Karpas-422 (cell line): ENCODE data around the gene RAD51B. TPM values are rescaled to one million over a fixed set of nuclear protein-coding genes. Genes with fewer than 3 reads are reported as not detected.

ENCODE experiments used
- DNase-seq: peaks from one replicate; pipeline ENCODE4 v3.0.0-alpha.2; 2015
- H2AFZ ChIP-seq: fragments of 200-600 bp; sonication (generic); 2 replicates; pipeline ENCODE4 v1.6.1; 2014; ENCODE audit warnings: antibody characterized with exemption, low read length, mixed read lengths
- H3K27ac ChIP-seq: fragments of 200-600 bp; sonication (generic); 2 replicates; pipeline ENCODE4 v1.5.1; 2014; ENCODE audit warnings: mild to moderate bottlenecking, low read length, moderate library complexity
- H3K27me3 ChIP-seq: fragments of 200-600 bp; sonication (generic); 2 replicates; pipeline ENCODE4 v1.6.1; 2014; ENCODE audit warnings: low read length, mixed read lengths
- H3K36me3 ChIP-seq: fragments of 200-600 bp; sonication (generic); 2 replicates; pipeline ENCODE4 v1.6.1; 2014; ENCODE audit warnings: low read length, mixed read lengths; ENCODE audit not compliant: insufficient read depth
- H3K4me1 ChIP-seq: fragments of 200-600 bp; sonication (generic); 2 replicates; pipeline ENCODE4 v1.6.1; 2014; ENCODE audit warnings: mild to moderate bottlenecking, low read length, mixed read lengths
- H3K4me2 ChIP-seq: fragments of 200-600 bp; sonication (generic); 2 replicates; pipeline ENCODE4 v1.6.1; 2014; ENCODE audit warnings: low read length, low read depth, mild to moderate bottlenecking; ENCODE audit not compliant: poor library complexity, severe bottlenecking
- H3K4me3 ChIP-seq: fragments of 200-600 bp; sonication (generic); 2 replicates; pipeline ENCODE4 v1.5.1; 2014; ENCODE audit warnings: mild to moderate bottlenecking, antibody characterized with exemption, low read length, mixed read lengths
- H3K79me2 ChIP-seq: fragments of 200-600 bp; sonication (generic); 2 replicates; pipeline ENCODE4 v1.6.1; 2014; ENCODE audit warnings: mild to moderate bottlenecking, low read length, mixed read lengths
- H3K9ac ChIP-seq: fragments of 200-600 bp; sonication (generic); 2 replicates; pipeline ENCODE4 v1.6.0; 2014; ENCODE audit warnings: low read length
- H3K9me2 ChIP-seq: fragments of 200-600 bp; sonication (generic), shearing (Covaris generic); replicated peaks from 2 replicates; pipeline ENCODE4 v1.6.0; 2014; ENCODE audit warnings: mild to moderate bottlenecking, low read length, moderate library complexity; ENCODE audit not compliant: insufficient read depth
- H3K9me3 ChIP-seq: fragments of 300-700, 200-600 bp; sonication (generic); 2 replicates; pipeline ENCODE4 v1.6.1; 2014; ENCODE audit warnings: low read length, mixed read lengths
- H4K20me1 ChIP-seq: fragments of 200-600 bp; sonication (generic); 2 replicates; pipeline ENCODE4 v1.6.1; 2014; ENCODE audit warnings: mild to moderate bottlenecking, antibody characterized with exemption, low read length, low read depth; ENCODE audit not compliant: insufficient read depth
- total RNA-seq: library from RNA; depleted of rRNA; stranded (reverse); fragments of >200 nt; shearing (Covaris generic); gene quantifications from 2 replicates; pipeline ENCODE4 v1.2.3, GENCODE V29; 2014; ENCODE audit warnings: low replicate concordance

RAD51B gene
- total RNA-seq, 1 experiment from 2014 or later: 107 TPM

GRCh38 chr14:68266998-68267397 is 447.4 kb downstream of the RAD51B start:
- no peak overlapping the region for H2AFZ ChIP-seq
- peaks cover 47% of the 10 kb centered on the region for H3K4me1 ChIP-seq

GRCh38 chr14:68268197-68268596 is 448.6 kb downstream of the RAD51B start:
- H3K9me3 ChIP-seq: no peaks in the 10 kb centered on the region
- H3K4me2 ChIP-seq: peak overlapping the region; percentile 62
- H3K9ac ChIP-seq: peak overlapping the region; percentile 33
- H3K4me3 ChIP-seq: peak overlapping the region; percentile 31
- H3K27me3 ChIP-seq: no peaks in the 10 kb centered on the region
- peak; percentile 96 for DNase-seq
- H3K27ac ChIP-seq: peak overlapping the region; percentile 93
- H2AFZ ChIP-seq: no peak overlapping the region
- no peaks in the 10 kb centered on the region for H3K9me2 ChIP-seq
- H3K4me1 ChIP-seq: peaks cover 52% of the 10 kb centered on the region
- no peaks in the 10 kb centered on the region for H3K79me2 ChIP-seq
- H3K36me3 ChIP-seq: no peaks in the 10 kb centered on the region
- peaks cover 6% of the 10 kb centered on the region; the same call in 1 of the 2 replicates for H4K20me1 ChIP-seq

More at GRCh38 chr14:68266998-68267397, 447.4 kb downstream of the RAD51B start:
- DNase-seq: peak; percentile 88
- peak overlapping the region; percentile 30 for H3K4me3 ChIP-seq
- peak overlapping the region; percentile 93 for H3K27ac ChIP-seq
- H3K9ac ChIP-seq: peak overlapping the region; percentile 4; the same call in 1 of the 2 replicates
- no peaks in the 10 kb centered on the region for H3K79me2 ChIP-seq
- H3K36me3 ChIP-seq: no peaks in the 10 kb centered on the region
- no peaks in the 10 kb centered on the region for H3K9me2 ChIP-seq
- H4K20me1 ChIP-seq: peaks cover 6% of the 10 kb centered on the region; the same call in 1 of the 2 replicates
- no peaks in the 10 kb centered on the region for H3K27me3 ChIP-seq
- peak overlapping the region; percentile 62 for H3K4me2 ChIP-seq
- no peaks in the 10 kb centered on the region for H3K9me3 ChIP-seq

DNA sequence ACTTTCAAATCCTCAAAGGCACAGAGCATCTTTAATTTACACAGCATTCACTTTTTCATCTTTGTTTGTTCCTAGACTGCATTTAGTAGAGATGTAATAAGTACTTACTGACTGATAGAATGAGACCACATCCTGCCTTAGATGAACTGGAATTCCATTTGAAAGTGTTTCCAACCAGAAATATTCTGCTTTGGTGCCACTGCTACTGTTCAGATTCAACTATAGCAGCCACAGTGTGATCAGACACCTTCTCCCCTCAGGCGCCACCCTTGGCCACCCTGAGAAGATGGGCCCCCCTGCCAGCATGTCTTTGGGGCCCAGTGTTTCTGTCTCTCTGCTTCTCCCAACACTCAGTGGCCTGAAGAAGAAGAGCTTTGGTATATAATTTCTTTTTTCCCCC is 449.1 kb downstream of the RAD51B start:
- Histone ChIP-seq H3K4me1 (peaks cover 54% of the 10 kb centered on the region), H3K4me2 (peak overlapping the region; percentile 62), H3K9me2 (no peaks in the 10 kb centered on the region), H3K36me3 (no peaks in the 10 kb centered on the region), H3K9ac (peak overlapping the region; percentile 23), H3K27me3 (no peaks in the 10 kb centered on the region), H3K27ac (peak overlapping the region; percentile 93), H3K4me3 (peak overlapping the region; percentile 31), H4K20me1 (peaks cover 6% of the 10 kb centered on the region; the same call in 1 of the 2 replicates), H3K9me3 (no peaks in the 10 kb centered on the region), H2AFZ (no peak overlapping the region), H3K79me2 (no peaks in the 10 kb centered on the region)
- no peak for DNase-seq

- no peaks in the 10 kb centered on the region for H3K79me2 ChIP-seq
- peaks cover 6% of the 10 kb centered on the region; the same call in 1 of the 2 replicates for H4K20me1 ChIP-seq
- no peak overlapping the region; the same call in 1 of the 2 replicates for H3K4me3 ChIP-seq
- H3K9ac ChIP-seq: peak overlapping the region; percentile 23; the same call in 1 of the 2 replicates
- no peak for DNase-seq
- no peaks in the 10 kb centered on the region for H3K9me3 ChIP-seq
- H3K27ac ChIP-seq: peak overlapping the region; percentile 93; the same call in 1 of the 2 replicates
- peaks cover 56% of the 10 kb centered on the region for H3K4me1 ChIP-seq
- H3K36me3 ChIP-seq: no peaks in the 10 kb centered on the region
- H2AFZ ChIP-seq: no peak overlapping the region
- H3K4me2 ChIP-seq: peak overlapping the region; percentile 62
- H3K9me2 ChIP-seq: no peaks in the 10 kb centered on the region
- H3K27me3 ChIP-seq: no peaks in the 10 kb centered on the region
These were observed 449.8 kb downstream of the RAD51B start for GRCh38 chr14:68269136-68269927.

- Histone ChIP-seq H3K4me1 (peaks cover 66% of the 10 kb centered on the region), H3K27me3 (no peaks in the 10 kb centered on the region), H3K27ac (no peak overlapping the region)
These were observed 450.8 kb downstream of the RAD51B start for GRCh38 chr14:68270342-68270741.

GRCh38 chr14:68271913-68272391 is 452.4 kb downstream of the RAD51B start:
- no peak for DNase-seq
- H3K9me3 ChIP-seq: no peaks in the 10 kb centered on the region
- no peak overlapping the region for H3K4me2 ChIP-seq
- H3K36me3 ChIP-seq: no peaks in the 10 kb centered on the region
- H3K9me2 ChIP-seq: no peaks in the 10 kb centered on the region
- H3K27me3 ChIP-seq: no peaks in the 10 kb centered on the region
- no peaks in the 10 kb centered on the region for H3K79me2 ChIP-seq
- no peak overlapping the region for H3K9ac ChIP-seq
- no peak overlapping the region for H2AFZ ChIP-seq
- no peak overlapping the region for H3K27ac ChIP-seq
- no peaks in the 10 kb centered on the region for H4K20me1 ChIP-seq
- H3K4me3 ChIP-seq: no peak overlapping the region
- H3K4me1 ChIP-seq: peaks cover 61% of the 10 kb centered on the region

More at GRCh38 chr14:68270342-68270741, 450.8 kb downstream of the RAD51B start:
- H3K9me2 ChIP-seq: no peaks in the 10 kb centered on the region
- no peaks in the 10 kb centered on the region for H3K9me3 ChIP-seq
- H3K4me3 ChIP-seq: no peak overlapping the region
- DNase-seq: no peak
- H2AFZ ChIP-seq: no peak overlapping the region
- no peaks in the 10 kb centered on the region for H3K36me3 ChIP-seq
- H3K9ac ChIP-seq: no peak overlapping the region
- H4K20me1 ChIP-seq: no peaks in the 10 kb centered on the region
- H3K4me2 ChIP-seq: no peak overlapping the region
- no peaks in the 10 kb centered on the region for H3K79me2 ChIP-seq

DNA sequence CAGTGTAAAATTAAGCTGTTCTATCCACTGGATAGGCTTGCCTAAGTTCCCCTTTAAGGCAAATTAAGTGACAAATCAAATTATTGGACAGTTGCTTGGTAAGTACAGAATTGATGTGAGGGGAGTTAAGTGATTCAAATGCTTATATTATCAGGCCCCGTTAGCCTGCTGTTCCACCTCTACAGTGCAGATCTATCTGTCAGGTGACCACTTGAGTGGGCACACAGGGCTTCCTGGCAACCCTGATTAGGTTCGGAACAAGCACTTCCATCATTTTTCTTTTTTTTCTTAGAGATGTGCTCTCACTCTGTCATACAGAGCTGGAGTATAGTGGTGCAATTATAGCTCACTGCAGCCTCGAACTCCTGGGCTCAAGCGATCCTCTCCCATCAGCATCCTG is 453.8 kb downstream of the RAD51B start:
- Histone ChIP-seq H2AFZ (no peak overlapping the region), H3K36me3 (no peaks in the 10 kb centered on the region), H3K27me3 (no peaks in the 10 kb centered on the region), H3K9me3 (no peaks in the 10 kb centered on the region), H3K4me3 (no peak overlapping the region), H3K9ac (no peak overlapping the region), H4K20me1 (no peaks in the 10 kb centered on the region), H3K27ac (no peak overlapping the region), H3K4me2 (no peak overlapping the region), H3K4me1 (peaks cover 46% of the 10 kb centered on the region), H3K79me2 (no peaks in the 10 kb centered on the region), H3K9me2 (no peaks in the 10 kb centered on the region)
- no peak for DNase-seq

- Histone ChIP-seq H2AFZ (no peak overlapping the region), H3K4me2 (no peak overlapping the region), H3K4me3 (no peak overlapping the region), H3K27ac (no peak overlapping the region), H3K9me2 (no peaks in the 10 kb centered on the region), H4K20me1 (no peaks in the 10 kb centered on the region), H3K9ac (no peak overlapping the region), H3K4me1 (peaks cover 42% of the 10 kb centered on the region), H3K36me3 (no peaks in the 10 kb centered on the region), H3K79me2 (no peaks in the 10 kb centered on the region), H3K9me3 (no peaks in the 10 kb centered on the region), H3K27me3 (no peaks in the 10 kb centered on the region)
- DNase-seq: no peak
These were observed 455.1 kb downstream of the RAD51B start for GRCh38 chr14:68274725-68275124.
